Heart left ventricle (tissue), 16 donors: ENCODE results near the gene CABLES1. TPM values are rescaled to one million over a fixed set of nuclear protein-coding genes. Genes with fewer than 3 reads are reported as not detected.

Source experiments
- ATAC-seq, 4 donors: fragments of 200-7000 bp; cut with Tn5 transposase; one replicate each; pipeline ENCODE4 v1.9.1; 2020 to 2022; ENCODE audit warnings: moderate library complexity in 4 of 4, mild to moderate bottlenecking in 3 of 4, moderate number of reproducible peaks in 1 of 4
- DNase-seq, 5 donors: peaks; one replicate each; pipeline ENCODE4 v3.0.0-alpha.2; 2020
- H3K27ac ChIP-seq, 12 donors: fragments of 200-600 bp; sonication (generic) in 4 of 12; one replicate each; pipeline versions ENCODE4 v1.5.0 to v1.8.0; 2016 to 2022; ENCODE audit warnings: mild to moderate bottlenecking in 2 of 12
- H3K27me3 ChIP-seq, 9 donors: fragments of 200-600 bp; sonication (generic) in 2 of 9; one replicate each; pipeline versions ENCODE4 v1.5.1 to v1.8.0; 2016 to 2022; ENCODE audit warnings: mild to moderate bottlenecking in 3 of 9
- H3K36me3 ChIP-seq, 9 donors: fragments of 200-600 bp; sonication (generic) in 2 of 9; one replicate each; pipeline versions ENCODE4 v1.5.0 to v1.8.0; 2018 to 2022; ENCODE audit warnings: mild to moderate bottlenecking in 2 of 9
- H3K4me1 ChIP-seq, 12 donors: fragments of 200-600 bp; sonication (generic) in 4 of 12; one replicate each; pipeline versions ENCODE4 v1.5.0 to v1.8.0; 2016 to 2022; ENCODE audit warnings: mild to moderate bottlenecking in 3 of 12
- H3K4me3 ChIP-seq, 12 donors: fragments of 200-600 bp; sonication (generic) in 4 of 12; one replicate each; pipeline versions ENCODE4 v1.5.0 to v1.8.0; 2017 to 2022; ENCODE audit warnings: mild to moderate bottlenecking in 9 of 12, moderate library complexity in 4 of 12
- H3K9me3 ChIP-seq, 12 donors: fragments of 200-600 bp; sonication (generic) in 4 of 12; one replicate each; pipeline versions ENCODE4 v1.5.0 to v1.8.0; 2016 to 2022; ENCODE audit warnings: mild to moderate bottlenecking in 1 of 12
- CTCF ChIP-seq, 12 donors: fragments of 200-600 bp; sonication (generic) in 4 of 12; IDR thresholded peaks; one replicate each; pipeline versions ENCODE4 v1.5.0 to v1.8.0; 2018 to 2022; ENCODE audit warnings: antibody characterized with exemption in 12 of 12, mild to moderate bottlenecking in 5 of 12
- POLR2A ChIP-seq, 2 donors: fragments of 450-650 bp; IDR thresholded peaks; one replicate each; pipeline ENCODE4 v1.6.1; 2017; ENCODE audit warnings: antibody characterized with exemption in 2 of 2, mild to moderate bottlenecking in 2 of 2, moderate library complexity in 2 of 2
- WGBS, 4 donors: extraction: QIAGEN DNeasy Blood & Tissue Kit in 2 of 4; methylation state at CpG; one replicate each; pipeline versions ENCODE4 v1.1.5 to v1.1.7; 2013 to 2018; 5-methylcytosine and 5-hydroxymethylcytosine counted together
- intact Hi-C, 10 donors: fragments of 100-400 bp; cut with DNase I; formaldehyde crosslinking; loops; one replicate each; pipeline versions ENCODE4 v1.11.1 to v1.14.2; 2022
- polyA plus RNA-seq, 2 donors: library from polyadenylated mRNA; stranded (reverse); fragments of 200-250 nt; gene quantifications; one replicate each; pipeline ENCODE4 v1.2.3, GENCODE V29; 2013
- total RNA-seq, 9 donors: library from RNA; depleted of rRNA in 2 of 9; stranded (reverse); fragments of >200 nt in 2 of 9; fragmentation: NEBNext Ultra II Directional in 3 of 9; extraction: Animal tissue kit (Norgen Biotek cat#: 25700) in 3 of 9; gene quantifications; one replicate each; pipeline versions ENCODE4 v1.1.0 to v1.2.4, GENCODE V29; 2016 to 2023
- donor health status: ischemic (EF 13 %, LVEDD 7.1; RV severe dilation, severe dysfunction).
- donor health status: healthy with polysubstance abuse.
- donor health status: DM: no; HTN: yes; CAD: no.
- donor health status: DM: no; HTN: no; CAD: no.
- donor health status: ischemic (EF 25% LVEDD 6.9; RV normal size, moderate dysfunction).
- donor health status: ischemic (EF 25% LVEDD 5.7; RV mildly dilated, moderate dysfunction).
- donor health status: healthy.
- donor health status: DM: yes; HTN: yes; CAD: no.
- donor health status: ischemic (EF 35%, LVEDD 5.7; RV mildly dilated, moderate dysfunction).
- donor health status: nonischemic (EF 11% LVEDD 7.7; RV severe dilation, severe dysfunction).
- donor health status: DM: yes; HTN: yes; CAD: no.
- donor health status: PGD.
- donor health status: ischemic (EF 29% LVEDD 5.4; RV normal size, mild dysfunction).
- donor health status: nonischemic (EF 23%, LVEDD 6.1; RV moderate dilation, normal function).

The CABLES1 gene
- total and polyA plus RNA-seq, 11 donors, result 0.28 to 7.2 (median 2.1) TPM

DNA sequence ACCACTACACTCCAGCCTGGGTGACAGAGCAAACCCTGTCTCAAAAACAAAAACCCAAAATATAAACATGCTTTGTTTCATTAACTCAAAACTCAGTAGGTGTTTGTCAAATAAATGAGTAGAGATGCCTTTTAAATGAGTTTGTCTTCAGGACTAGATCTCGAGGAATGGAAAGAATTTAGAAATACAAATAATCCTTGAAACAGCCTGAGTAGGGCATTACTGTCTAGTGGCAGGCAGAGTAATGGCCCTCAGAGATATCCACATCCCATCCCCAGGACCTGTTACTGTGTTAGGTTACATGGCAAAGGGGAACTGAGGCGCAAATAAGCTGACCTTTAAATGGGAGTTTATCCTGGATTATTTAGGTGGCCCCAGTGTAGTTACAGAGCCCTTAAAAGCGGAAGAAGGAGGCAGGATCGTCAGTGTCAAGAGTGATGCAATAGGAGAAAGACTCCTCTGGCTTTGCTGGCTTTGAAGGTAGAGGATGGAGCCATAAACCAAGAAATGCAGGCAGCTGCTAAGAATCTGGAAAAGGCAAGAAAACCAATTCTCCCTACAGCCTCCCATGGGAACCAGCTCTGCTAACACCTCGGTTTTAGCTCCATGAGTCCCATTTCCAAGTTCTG lies 63.0 kb downstream of the CABLES1 start:
- Histone ChIP-seq H3K4me1 (peaks cover 0 to 21% (median 0%) of the 10 kb centered on the region in 12 donors), H3K4me3 (no peak overlapping the region), H3K9me3 (no peaks in the 10 kb centered on the region), H3K36me3 (peaks cover 0 to 5% (median 0%) of the 10 kb centered on the region in 9 donors), H3K27ac (no peak overlapping the region), H3K27me3 (no peaks in the 10 kb centered on the region)
- no peak for ATAC-seq
- no peak for DNase-seq
- 92 to 95% (median 95%) methylated on average over 5 of the region's 5 CpGs for WGBS, 4 donors
- no peak for TF ChIP-seq POLR2A (IDR thresholded peaks at IDR 0.05)
- TF ChIP-seq CTCF (IDR thresholded peaks at IDR 0.05), result no peak
- intact Hi-C loops, result loop anchor here in 3 of 10 donors (10.0 kb wide), 3 partner anchors 54 to 76 kb away; partner anchors contain the start of gene CABLES1 (in 1 of the 3)

GRCh38 chr18:23200756-23201155 lies 65.5 kb downstream of the CABLES1 start:
- Histone ChIP-seq H3K4me1 (peaks cover 0 to 6% (median 0%) of the 10 kb centered on the region in 12 donors), H3K4me3 (no peak overlapping the region), H3K36me3 (peaks cover 0 to 5% (median 0%) of the 10 kb centered on the region in 9 donors), H3K27me3 (no peaks in the 10 kb centered on the region), H3K27ac (no peak overlapping the region), H3K9me3 (no peaks in the 10 kb centered on the region)
- intact Hi-C loops, result no loop called here
- WGBS, 4 donors, result 43 to 72% (median 54%) methylated on average over 8 of the region's 8 CpGs
- TF ChIP-seq CTCF (IDR thresholded peaks at IDR 0.05) (no peak), POLR2A (IDR thresholded peaks at IDR 0.05) (no peak)
- DNase-seq (no peak), ATAC-seq (no peak)

- no peak overlapping the region for H3K4me3 ChIP-seq
- peaks cover 0 to 5% (median 0%) of the 10 kb centered on the region in 9 donors for H3K36me3 ChIP-seq
- no peaks in the 10 kb centered on the region for H3K9me3 ChIP-seq
- no peak for TF ChIP-seq CTCF (IDR thresholded peaks at IDR 0.05)
- no peak for TF ChIP-seq POLR2A (IDR thresholded peaks at IDR 0.05)
- no peaks in the 10 kb centered on the region for H3K4me1 ChIP-seq
- no peak overlapping the region for H3K27ac ChIP-seq
- WGBS, 4 donors, result 82 to 87% (median 84%) methylated on average over 10 of the region's 10 CpGs
- DNase-seq (no peak), ATAC-seq (no peak)
- intact Hi-C loops, result no loop called here
- H3K27me3 ChIP-seq, result no peaks in the 10 kb centered on the region
Measured at GRCh38 chr18:23201741-23202140, 66.5 kb downstream of the CABLES1 start.

- Histone ChIP-seq H3K36me3 (no peaks in the 10 kb centered on the region), H3K4me3 (no peak overlapping the region), H3K27me3 (no peaks in the 10 kb centered on the region), H3K27ac (no peak overlapping the region), H3K9me3 (peaks cover 0 to 12% (median 0%) of the 10 kb centered on the region in 12 donors), H3K4me1 (no peaks in the 10 kb centered on the region)
- 93 to 96% (median 95%) methylated on average over 10 to 15 of the region's 15 CpGs for WGBS, 4 donors
- intact Hi-C loops, result no loop called here
- TF ChIP-seq CTCF (IDR thresholded peaks at IDR 0.05) (no peak), POLR2A (IDR thresholded peaks at IDR 0.05) (no peak)
- ATAC-seq, result no peak
- DNase-seq, result no peak
Measured at GRCh38 chr18:23203891-23204432, 68.7 kb downstream of the CABLES1 start.
